HepG2 (cell line): ENCODE data around the gene STXBP2. TPM values are rescaled to one million over a fixed set of nuclear protein-coding genes. Genes with fewer than 3 reads are reported as not detected.

Experiments used
- BCLAF1 ChIP-seq: fragments of 450-650 bp; IDR thresholded peaks from 2 replicates; pipeline ENCODE4 v1.6.1; 2017; ENCODE audit warnings: mild to moderate bottlenecking
- GZF1 ChIP-seq: sonication (generic); formaldehyde crosslinking; IDR thresholded peaks from 2 replicates; pipeline ENCODE4 v1.5.1; 2020; ENCODE audit warnings: mild to moderate bottlenecking, missing genetic modification reagents
- KIAA2018 ChIP-seq: sonication (generic); formaldehyde crosslinking; IDR thresholded peaks from 2 replicates; pipeline ENCODE4 v1.5.0; 2020; ENCODE audit warnings: mild to moderate bottlenecking, missing genetic modification reagents, borderline replicate concordance
- NAIF1 ChIP-seq: sonication (generic); formaldehyde crosslinking; IDR thresholded peaks from 2 replicates; pipeline ENCODE4 v1.5.0; 2020; ENCODE audit warnings: mild to moderate bottlenecking, missing genetic modification reagents, borderline replicate concordance
- NRL ChIP-seq: sonication (generic); formaldehyde crosslinking; IDR thresholded peaks from 2 replicates; pipeline ENCODE4 v1.5.0; 2020; ENCODE audit warnings: missing genetic modification reagents, mild to moderate bottlenecking, moderate library complexity, borderline replicate concordance
- RARA ChIP-seq: IDR thresholded peaks from 2 replicates; pipeline ENCODE4 v1.6.1; 2016; ENCODE audit warnings: missing genetic modification reagents, missing compliant biosample characterization
- ZNF138 ChIP-seq: sonication (generic); formaldehyde crosslinking; IDR thresholded peaks from 2 replicates; pipeline ENCODE4 v1.5.0; 2020; ENCODE audit warnings: mild to moderate bottlenecking, low read depth, missing genetic modification reagents
- ZNF142 ChIP-seq: sonication (generic); formaldehyde crosslinking; IDR thresholded peaks from 2 replicates; pipeline ENCODE4 v1.4.0; 2020; ENCODE audit warnings: missing genetic modification reagents
- ZNF510 ChIP-seq: sonication (generic); formaldehyde crosslinking; IDR thresholded peaks from 2 replicates; pipeline ENCODE4 v1.4.0; 2020; ENCODE audit warnings: low read depth, mild to moderate bottlenecking, missing genetic modification reagents
- ZNF569 ChIP-seq: sonication (generic); formaldehyde crosslinking; IDR thresholded peaks from 2 replicates; pipeline ENCODE4 v1.5.0; 2020; ENCODE audit warnings: mild to moderate bottlenecking, missing genetic modification reagents, moderate library complexity, borderline replicate concordance
- ZNF788 ChIP-seq: sonication (generic); formaldehyde crosslinking; IDR thresholded peaks from 2 replicates; pipeline ENCODE4 v1.5.0; 2020; ENCODE audit warnings: mild to moderate bottlenecking, missing genetic modification reagents, borderline replicate concordance
- polyA plus RNA-seq, 8 experiments: library from polyadenylated mRNA; depleted of rRNA in 3 of 8; stranded (reverse) in 7 of 8; unstranded in 1 of 8; fragments of >200 nt; fragmentation: Illumina TruSeq in 4 of 8; extraction: Trizol in 4 of 8; gene quantifications; 2 replicates each; pipeline versions ENCODE4 v1.2.1 to v1.2.3, GENCODE V29; 2011 to 2016; ENCODE audit warnings: low read depth in 4 of 8, missing spikeins in 1 of 8, mixed read lengths in 1 of 8; ENCODE audit not compliant: insufficient read depth in 1 of 8
- total RNA-seq, 5 experiments: library from RNA; depleted of rRNA; stranded (reverse); fragments of >200 nt; fragmentation: Illumina TruSeq; extraction: Trizol; gene quantifications; 2 replicates each; pipeline ENCODE4 v1.2.3, GENCODE V29; 2016; ENCODE audit warnings: low read depth in 1 of 5

STXBP2 gene
- total and polyA plus RNA-seq, 2 of the 13 experiments (the other 11 are each of a cell fraction or from before 2014, with no cell fraction given): 22.8 to 40.1 TPM

GRCh38 chr19:7652061-7652641, 15.2 kb downstream of the STXBP2 start (continued):
- TF ChIP-seq ZNF138 (CRISPR knock-in tag): no peak
- peak; percentile 81; the same call in 1 of the 2 replicates for TF ChIP-seq ZNF788 (CRISPR knock-in tag)
- no peak for TF ChIP-seq ZNF510 (CRISPR knock-in tag)
- TF ChIP-seq ZNF569 (CRISPR knock-in tag): no peak
- TF ChIP-seq NAIF1: no peak
- TF ChIP-seq KIAA2018 (CRISPR knock-in tag): no peak
- no peak for TF ChIP-seq BCLAF1
- no peak for TF ChIP-seq ZNF142 (CRISPR knock-in tag)
- no peak; the same call in 1 of the 2 replicates for TF ChIP-seq NRL (CRISPR knock-in tag)
- peak; percentile 96 for TF ChIP-seq RARA (CRISPR knock-in tag)
- TF ChIP-seq GZF1 (CRISPR knock-in tag): peak; percentile 64; the same call in 1 of the 2 replicates
